HG02623 (cell line): ENCODE data around the gene AMN.

Experiments used
- ATAC-seq: cut with Tn5 transposase; IDR thresholded peaks from one replicate; pipeline ENCODE4 v1.9.1; 2021; ENCODE audit warnings: moderate library complexity; ENCODE audit not compliant: unreplicated experiment

Gene AMN

GRCh38 chr14:102965282-102965681 lies 42.8 kb downstream of the AMN start:
- no peak for ATAC-seq

GRCh38 chr14:102965971-102966655 lies 43.6 kb downstream of the AMN start:
- no peak for ATAC-seq

GRCh38 chr14:102966681-102967505 lies 44.4 kb downstream of the AMN start:
- no peak for ATAC-seq

GRCh38 chr14:102967506-102967795 lies 45.0 kb downstream of the AMN start:
- ATAC-seq, result no peak

- ATAC-seq, result no peak
Observed at GRCh38 chr14:102968306-102968705, 45.8 kb downstream of the AMN start.

GRCh38 chr14:102969060-102969791 lies 46.8 kb downstream of the AMN start:
- ATAC-seq, result no peak

- ATAC-seq, result no peak
Observed at GRCh38 chr14:102969901-102970300, 47.4 kb downstream of the AMN start.

GRCh38 chr14:102970496-102970895 lies 48.0 kb downstream of the AMN start:
- ATAC-seq, result no peak

- no peak for ATAC-seq
Observed at GRCh38 chr14:102971314-102971713, 48.9 kb downstream of the AMN start.

GRCh38 chr14:102971836-102972606 lies 49.6 kb downstream of the AMN start:
- ATAC-seq, result no peak

GRCh38 chr14:102973706-102974285 lies 51.3 kb downstream of the AMN start:
- no peak for ATAC-seq

GRCh38 chr14:102975662-102976061 lies 53.2 kb downstream of the AMN start:
- no peak for ATAC-seq

- ATAC-seq, result no peak
Observed at GRCh38 chr14:102977475-102977874, 55.0 kb downstream of the AMN start.

GRCh38 chr14:102979406-102979805 lies 56.9 kb downstream of the AMN start:
- ATAC-seq, result no peak

GRCh38 chr14:102980409-102980810 lies 57.9 kb downstream of the AMN start:
- ATAC-seq, result no peak
